Liver (tissue), 9 donors: ENCODE data around the gene KRTAP3-2. TPM values are rescaled to one million over a fixed set of nuclear protein-coding genes. Genes with fewer than 3 reads are reported as not detected.

Experiments used
- DNase-seq: peaks from one replicate; pipeline ENCODE4 v3.0.0-alpha.2; 2017; ENCODE audit warnings: low spot score
- H3K27ac ChIP-seq, 2 donors: one replicate each; pipeline ENCODE4 v1.7.0; 2013; ENCODE audit warnings: inconsistent platforms in 2 of 2, low read length in 2 of 2, control low read depth in 1 of 2, low read depth in 1 of 2, mild to moderate bottlenecking in 1 of 2
- H3K27me3 ChIP-seq, 4 donors: one replicate each; pipeline versions ENCODE4 v1.6.1 to v1.7.0; 2013; ENCODE audit warnings: low read length in 3 of 4, inconsistent platforms in 1 of 4, mild to moderate bottlenecking in 1 of 4, moderate library complexity in 1 of 4; ENCODE audit not compliant: control insufficient read depth in 4 of 4, insufficient read depth in 4 of 4
- H3K36me3 ChIP-seq, 4 donors: one replicate each; pipeline versions ENCODE4 v1.6.1 to v1.7.0; 2013; ENCODE audit warnings: low read length in 3 of 4, mild to moderate bottlenecking in 3 of 4, low read depth in 1 of 4, moderate library complexity in 1 of 4; ENCODE audit not compliant: control insufficient read depth in 4 of 4, insufficient read depth in 3 of 4
- H3K4me1 ChIP-seq, 4 donors: one replicate each; pipeline versions ENCODE4 v1.6.1 to v1.7.0; 2013; ENCODE audit warnings: low read length in 3 of 4, mild to moderate bottlenecking in 3 of 4, moderate library complexity in 1 of 4; ENCODE audit not compliant: control insufficient read depth in 4 of 4, insufficient read depth in 4 of 4
- H3K4me3 ChIP-seq, 3 donors: one replicate each; pipeline versions ENCODE4 v1.6.1 to v1.7.0; 2013; ENCODE audit warnings: low read length in 3 of 3, control low read depth in 1 of 3, low read depth in 1 of 3, mild to moderate bottlenecking in 1 of 3
- H3K9ac ChIP-seq, 2 donors: one replicate each; pipeline ENCODE4 v1.7.0; 2013; ENCODE audit warnings: low read length in 2 of 2, mild to moderate bottlenecking in 2 of 2, moderate library complexity in 2 of 2, control low read depth in 1 of 2, low read depth in 1 of 2
- H3K9me3 ChIP-seq, 4 donors: one replicate each; pipeline versions ENCODE4 v1.6.1 to v1.7.0; 2013; ENCODE audit warnings: low read length in 3 of 4; ENCODE audit not compliant: control insufficient read depth in 4 of 4
- ATF3 ChIP-seq: IDR thresholded peaks from 2 replicates; pipeline ENCODE4 v1.6.1; 2016; ENCODE audit warnings: antibody characterized with exemption
- EGR1 ChIP-seq, 2 donors: IDR thresholded peaks; 2 replicates each; pipeline ENCODE4 v1.6.1; 2016 to 2018; ENCODE audit warnings: antibody characterized with exemption in 2 of 2, low read depth in 2 of 2
- FOXA1 ChIP-seq: IDR thresholded peaks from 2 replicates; pipeline ENCODE4 v1.6.1; 2016; ENCODE audit warnings: antibody characterized with exemption
- FOXA2 ChIP-seq: IDR thresholded peaks from 2 replicates; pipeline ENCODE4 v1.6.1; 2016; ENCODE audit warnings: antibody characterized with exemption
- GABPA ChIP-seq, 2 donors: IDR thresholded peaks in 1 of 2; conservative IDR thresholded peaks in 1 of 2; 2 replicates each; pipeline ENCODE4 v1.6.1; 2016; ENCODE audit warnings: antibody characterized with exemption in 2 of 2, mild to moderate bottlenecking in 1 of 2, moderate library complexity in 1 of 2
- HNF4A ChIP-seq, 2 donors: conservative IDR thresholded peaks; 2 replicates each; pipeline ENCODE4 v1.6.1; 2016; ENCODE audit warnings: antibody characterized with exemption in 2 of 2, mild to moderate bottlenecking in 2 of 2
- HNF4G ChIP-seq: IDR thresholded peaks from 2 replicates; pipeline ENCODE4 v1.6.1; 2016; ENCODE audit warnings: antibody characterized with exemption
- JUND ChIP-seq, 2 donors: IDR thresholded peaks; 2 replicates each; pipeline ENCODE4 v1.6.1; 2016; ENCODE audit warnings: antibody characterized with exemption in 2 of 2
- MAX ChIP-seq: IDR thresholded peaks from 2 replicates; pipeline ENCODE4 v1.6.1; 2016; ENCODE audit warnings: antibody characterized with exemption
- NR2F2 ChIP-seq: IDR thresholded peaks from 2 replicates; pipeline ENCODE4 v1.6.1; 2016; ENCODE audit warnings: antibody characterized with exemption
- RAD21 ChIP-seq, 2 donors: IDR thresholded peaks; 2 replicates each; pipeline ENCODE4 v1.6.1; 2016; ENCODE audit warnings: antibody characterized with exemption in 2 of 2, mild to moderate bottlenecking in 2 of 2
- REST ChIP-seq: IDR thresholded peaks from 2 replicates; pipeline ENCODE4 v1.6.1; 2016; ENCODE audit warnings: antibody characterized with exemption, mild to moderate bottlenecking
- RXRA ChIP-seq, 2 donors: IDR thresholded peaks; 2 replicates each; pipeline ENCODE4 v1.6.1; 2017 to 2018; ENCODE audit warnings: antibody characterized with exemption in 2 of 2, mild to moderate bottlenecking in 1 of 2
- SP1 ChIP-seq: IDR thresholded peaks from 2 replicates; pipeline ENCODE4 v1.6.1; 2018; ENCODE audit warnings: antibody characterized with exemption, mild to moderate bottlenecking
- TAF1 ChIP-seq: conservative IDR thresholded peaks from 2 replicates; pipeline ENCODE4 v1.6.1; 2016; ENCODE audit warnings: antibody characterized with exemption, mild to moderate bottlenecking
- YY1 ChIP-seq: IDR thresholded peaks from 2 replicates; pipeline ENCODE4 v1.6.1; 2016; ENCODE audit warnings: antibody characterized with exemption, mild to moderate bottlenecking
- ZBTB33 ChIP-seq: IDR thresholded peaks from 2 replicates; pipeline ENCODE4 v1.6.1; 2016; ENCODE audit warnings: antibody characterized with exemption
- WGBS: extraction: QIAGEN DNeasy Blood & Tissue Kit; methylation state at CpG from one replicate; pipeline ENCODE4 v1.1.7; 2013; 5-methylcytosine and 5-hydroxymethylcytosine counted together
- polyA plus RNA-seq, 2 donors: library from polyadenylated mRNA; stranded (reverse) in 1 of 2; unstranded in 1 of 2; fragments of 200-250 nt in 1 of 2; fragments of >200 nt in 1 of 2; fragmentation: Nextera tagmentation in 1 of 2; extraction: Ambion mirVana in 1 of 2; gene quantifications; one replicate each; pipeline versions ENCODE4 v1.2.1 to v1.2.3, GENCODE V29; 2013 to 2015
- total RNA-seq, 2 donors: library from RNA; depleted of rRNA; stranded (reverse); fragments of >200 nt; gene quantifications; one replicate each; pipeline ENCODE4 v1.2.3, GENCODE V29; 2014
- donor health status: healthy.
- donor health status: healthy.
- donor health status: healthy.
- donor health status: healthy.
- donor health status: healthy.

Gene KRTAP3-2
- total and polyA plus RNA-seq, 4 donors, result not detected

DNA sequence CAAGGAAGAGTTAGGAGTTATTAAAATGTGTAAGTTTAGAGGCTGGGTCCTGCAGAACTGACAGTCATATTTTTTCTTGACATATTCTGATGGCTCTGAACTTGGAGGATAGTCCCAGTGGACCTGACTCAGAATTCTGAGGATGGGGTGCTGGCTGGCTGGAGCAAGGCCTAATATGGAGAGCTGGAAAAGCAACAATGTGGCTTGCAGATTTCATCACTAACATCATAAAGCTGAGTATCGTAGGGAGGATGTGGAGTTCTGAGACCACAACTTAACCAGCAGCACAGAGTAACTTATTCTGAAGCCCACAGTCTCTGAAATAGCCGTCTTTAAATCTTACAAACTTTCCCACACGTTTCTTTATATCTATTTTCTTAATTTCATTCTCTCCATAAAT is 25.0 kb upstream of the KRTAP3-2 start:
- H3K27ac ChIP-seq, result no peak overlapping the region
- H3K27me3 ChIP-seq, result peaks cover 0 to under 1% (median 0%) of the 10 kb centered on the region in 4 donors
- 68% methylated on average over 3 of the region's 3 CpGs for WGBS
- no peak overlapping the region for H3K9ac ChIP-seq
- DNase-seq, result no peak
- H3K4me1 ChIP-seq, result no peaks in the 10 kb centered on the region
- no peaks in the 10 kb centered on the region for H3K36me3 ChIP-seq
- TF ChIP-seq REST, result no peak
- no peak for TF ChIP-seq RAD21 (IDR thresholded peaks at IDR 0.05)
- TF ChIP-seq HNF4G, result no peak
- no peak for TF ChIP-seq FOXA1
- peaks cover 0 to 11% (median 2%) of the 10 kb centered on the region in 4 donors for H3K9me3 ChIP-seq
- H3K4me3 ChIP-seq, result no peak overlapping the region

GRCh38 chr17:41020336-41020735 is 20.6 kb upstream of the KRTAP3-2 start:
- no peak for TF ChIP-seq ATF3
- TF ChIP-seq HNF4G, result no peak
- TF ChIP-seq SP1, result no peak
- TF ChIP-seq MAX, result no peak
- no peak for TF ChIP-seq RXRA (IDR thresholded peaks at IDR 0.05)
- TF ChIP-seq FOXA1, result no peak
- TF ChIP-seq EGR1 (IDR thresholded peaks at IDR 0.05; ENCODE audit: low read depth in 2 of 2), result no peak
- Histone ChIP-seq H3K27me3 (peaks cover 0 to 4% (median 0%) of the 10 kb centered on the region in 4 donors), H3K4me1 (no peaks in the 10 kb centered on the region), H3K9me3 (peaks cover 0 to 11% (median 2%) of the 10 kb centered on the region in 4 donors), H3K9ac (no peak overlapping the region), H3K4me3 (no peak overlapping the region), H3K27ac (no peak overlapping the region), H3K36me3 (no peaks in the 10 kb centered on the region)
- no peak for DNase-seq

DNA sequence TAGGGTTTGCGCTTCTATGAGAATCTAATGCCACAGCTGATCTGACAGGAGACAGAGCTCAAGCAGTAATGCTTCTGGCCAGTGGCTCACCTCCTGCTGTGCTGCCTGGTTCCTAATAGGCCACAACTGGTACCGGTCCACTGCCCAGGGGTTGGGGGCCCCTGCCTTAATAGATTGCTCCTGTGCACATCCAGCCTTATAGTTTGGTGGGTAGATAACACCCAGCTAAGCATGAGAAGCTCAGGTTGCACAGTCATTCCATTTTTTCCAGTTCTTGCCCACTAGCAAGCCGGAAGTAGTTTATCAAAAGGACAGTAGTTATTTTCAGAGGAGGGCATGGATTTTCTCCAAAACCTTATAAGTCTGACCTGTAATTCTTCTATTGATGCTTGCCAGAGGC is 19.7 kb upstream of the KRTAP3-2 start:
- Histone ChIP-seq H3K4me3 (no peak overlapping the region), H3K4me1 (no peaks in the 10 kb centered on the region), H3K27me3 (peaks cover 0 to 4% (median 0%) of the 10 kb centered on the region in 4 donors), H3K27ac (no peak overlapping the region), H3K9me3 (peaks cover 0 to 11% (median 2%) of the 10 kb centered on the region in 4 donors), H3K9ac (no peak overlapping the region), H3K36me3 (no peaks in the 10 kb centered on the region)
- no peak for DNase-seq
- WGBS, result 95% methylated on average over 3 of the region's 3 CpGs
- TF ChIP-seq FOXA1 (no peak), SP1 (no peak), TAF1 (no peak), RAD21 (IDR thresholded peaks at IDR 0.05) (no peak), NR2F2 (no peak), EGR1 (IDR thresholded peaks at IDR 0.05; ENCODE audit: low read depth in 2 of 2) (no peak), JUND (IDR thresholded peaks at IDR 0.05) (no peak), REST (no peak), GABPA (IDR thresholded peaks at IDR 0.05 in 1 of 2, conservative IDR thresholded peaks at IDR 0.05 in 1 of 2) (no peak), HNF4G (no peak), FOXA2 (no peak), HNF4A (conservative IDR thresholded peaks at IDR 0.05) (no peak), MAX (no peak), YY1 (no peak), ZBTB33 (no peak)
